ENCODE data around the gene TMC2. TPM values are rescaled to one million over a fixed set of nuclear protein-coding genes. Genes with fewer than 3 reads are reported as not detected.
"Not testable (repeated sequence)": the region's sequence is repeated elsewhere in the genome, so short reads cannot be mapped to it uniquely, and the experiment has no call there.

The TMC2 gene, protein sequence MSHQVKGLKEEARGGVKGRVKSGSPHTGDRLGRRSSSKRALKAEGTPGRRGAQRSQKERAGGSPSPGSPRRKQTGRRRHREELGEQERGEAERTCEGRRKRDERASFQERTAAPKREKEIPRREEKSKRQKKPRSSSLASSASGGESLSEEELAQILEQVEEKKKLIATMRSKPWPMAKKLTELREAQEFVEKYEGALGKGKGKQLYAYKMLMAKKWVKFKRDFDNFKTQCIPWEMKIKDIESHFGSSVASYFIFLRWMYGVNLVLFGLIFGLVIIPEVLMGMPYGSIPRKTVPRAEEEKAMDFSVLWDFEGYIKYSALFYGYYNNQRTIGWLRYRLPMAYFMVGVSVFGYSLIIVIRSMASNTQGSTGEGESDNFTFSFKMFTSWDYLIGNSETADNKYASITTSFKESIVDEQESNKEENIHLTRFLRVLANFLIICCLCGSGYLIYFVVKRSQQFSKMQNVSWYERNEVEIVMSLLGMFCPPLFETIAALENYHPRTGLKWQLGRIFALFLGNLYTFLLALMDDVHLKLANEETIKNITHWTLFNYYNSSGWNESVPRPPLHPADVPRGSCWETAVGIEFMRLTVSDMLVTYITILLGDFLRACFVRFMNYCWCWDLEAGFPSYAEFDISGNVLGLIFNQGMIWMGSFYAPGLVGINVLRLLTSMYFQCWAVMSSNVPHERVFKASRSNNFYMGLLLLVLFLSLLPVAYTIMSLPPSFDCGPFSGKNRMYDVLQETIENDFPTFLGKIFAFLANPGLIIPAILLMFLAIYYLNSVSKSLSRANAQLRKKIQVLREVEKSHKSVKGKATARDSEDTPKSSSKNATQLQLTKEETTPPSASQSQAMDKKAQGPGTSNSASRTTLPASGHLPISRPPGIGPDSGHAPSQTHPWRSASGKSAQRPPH
- total RNA-seq: not detected

- Histone ChIP-seq H3K4me1 (no peaks in the 10 kb centered on the region), H3K27me3 (no peaks in the 10 kb centered on the region), H3K36me3 (no peaks in the 10 kb centered on the region), H3K27ac (no peak within 1 kb of the TSS), H3K4me3 (no peak within 1 kb of the TSS), H3K9me3 (no peaks in the 10 kb centered on the region)
- no peak for DNase-seq (ENCODE audit: extremely low spot score in 2 of 2)
- intact Hi-C loops (cut with DNase I): loop anchor here (10.0 kb wide), 1 partner anchor 118 kb away; the partner anchor contains the start of gene NOP56
- TF ChIP-seq POLR2A (IDR thresholded peaks at IDR 0.05): no peak
- TF ChIP-seq, protein P1, sequence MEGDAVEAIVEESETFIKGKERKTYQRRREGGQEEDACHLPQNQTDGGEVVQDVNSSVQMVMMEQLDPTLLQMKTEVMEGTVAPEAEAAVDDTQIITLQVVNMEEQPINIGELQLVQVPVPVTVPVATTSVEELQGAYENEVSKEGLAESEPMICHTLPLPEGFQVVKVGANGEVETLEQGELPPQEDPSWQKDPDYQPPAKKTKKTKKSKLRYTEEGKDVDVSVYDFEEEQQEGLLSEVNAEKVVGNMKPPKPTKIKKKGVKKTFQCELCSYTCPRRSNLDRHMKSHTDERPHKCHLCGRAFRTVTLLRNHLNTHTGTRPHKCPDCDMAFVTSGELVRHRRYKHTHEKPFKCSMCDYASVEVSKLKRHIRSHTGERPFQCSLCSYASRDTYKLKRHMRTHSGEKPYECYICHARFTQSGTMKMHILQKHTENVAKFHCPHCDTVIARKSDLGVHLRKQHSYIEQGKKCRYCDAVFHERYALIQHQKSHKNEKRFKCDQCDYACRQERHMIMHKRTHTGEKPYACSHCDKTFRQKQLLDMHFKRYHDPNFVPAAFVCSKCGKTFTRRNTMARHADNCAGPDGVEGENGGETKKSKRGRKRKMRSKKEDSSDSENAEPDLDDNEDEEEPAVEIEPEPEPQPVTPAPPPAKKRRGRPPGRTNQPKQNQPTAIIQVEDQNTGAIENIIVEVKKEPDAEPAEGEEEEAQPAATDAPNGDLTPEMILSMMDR (IDR thresholded peaks at IDR 0.05): no peak
- no peak for TF ChIP-seq POLR2AphosphoS5 (IDR thresholded peaks at IDR 0.05; ENCODE audit: insufficient read depth in 1 of 2, low read depth in 1 of 2)
Observed at GRCh38 chr20:2536560-2536986, at the start of gene TMC2. Gene TMC2, plus strand, starts transcription at chr20:2536573. Its CDS starts 49 bp downstream, at chr20:2536622.

GRCh38 chr20:2502808-2503384 lies 33.5 kb upstream of the TMC2 start:
- H3K27ac ChIP-seq; intact Hi-C loops (cut with DNase I); H3K4me3 ChIP-seq; H3K4me1 ChIP-seq; H3K27me3 ChIP-seq; H3K9me3 ChIP-seq; DNase-seq (ENCODE audit: extremely low spot score in 2 of 2): not testable (repeated sequence)
- peaks cover 0 to 24% of the 10 kb centered on the region in 2 donors for H3K36me3 ChIP-seq

DNA sequence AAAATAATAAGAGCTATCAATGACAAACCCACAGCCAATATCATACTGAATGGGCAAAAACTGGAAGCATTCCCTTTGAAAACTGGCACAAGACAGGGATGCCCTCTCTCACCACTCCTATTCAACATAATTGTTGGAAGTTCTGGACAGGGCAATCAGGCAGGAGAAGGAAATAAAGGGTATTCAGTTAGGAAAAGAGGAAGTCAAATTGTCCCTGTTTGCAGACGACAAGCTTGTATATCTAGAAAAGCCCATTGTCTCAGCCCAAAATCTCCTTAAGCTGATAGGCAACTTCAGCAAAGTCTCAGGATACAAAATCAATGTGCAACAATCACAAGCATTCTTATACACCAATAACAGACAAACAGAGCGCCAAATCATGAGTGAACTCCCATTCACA lies 31.6 kb upstream of the TMC2 start:
- DNase-seq (ENCODE audit: extremely low spot score in 2 of 2); intact Hi-C loops (cut with DNase I); H3K27me3 ChIP-seq; H3K36me3 ChIP-seq; H3K9me3 ChIP-seq; H3K27ac ChIP-seq; H3K4me3 ChIP-seq: not testable (repeated sequence)
- peaks cover 21% of the 10 kb centered on the region for H3K4me1 ChIP-seq

DNA sequence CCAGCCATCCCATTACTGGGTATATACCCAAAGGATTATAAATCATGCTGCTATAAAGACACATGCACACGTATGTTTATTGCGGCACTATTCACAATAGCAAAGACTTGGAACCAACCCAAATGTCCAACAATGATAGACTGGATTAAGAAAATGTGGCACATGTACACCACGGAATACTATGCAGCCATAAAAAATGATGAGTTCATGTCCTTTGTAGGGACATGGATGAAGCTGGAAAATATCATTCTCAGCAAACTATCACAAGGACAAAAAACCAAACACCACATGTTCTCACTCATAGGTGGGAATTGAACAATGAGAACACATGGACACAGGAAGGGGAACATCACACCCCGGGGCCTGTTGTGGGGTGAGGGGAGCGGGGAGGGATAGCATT lies 29.9 kb upstream of the TMC2 start:
- H3K27ac ChIP-seq; H3K9me3 ChIP-seq; intact Hi-C loops (cut with DNase I); H3K27me3 ChIP-seq; DNase-seq (ENCODE audit: extremely low spot score in 2 of 2); H3K4me3 ChIP-seq; H3K36me3 ChIP-seq: not testable (repeated sequence)
- H3K4me1 ChIP-seq: peaks cover 21% of the 10 kb centered on the region

DNA sequence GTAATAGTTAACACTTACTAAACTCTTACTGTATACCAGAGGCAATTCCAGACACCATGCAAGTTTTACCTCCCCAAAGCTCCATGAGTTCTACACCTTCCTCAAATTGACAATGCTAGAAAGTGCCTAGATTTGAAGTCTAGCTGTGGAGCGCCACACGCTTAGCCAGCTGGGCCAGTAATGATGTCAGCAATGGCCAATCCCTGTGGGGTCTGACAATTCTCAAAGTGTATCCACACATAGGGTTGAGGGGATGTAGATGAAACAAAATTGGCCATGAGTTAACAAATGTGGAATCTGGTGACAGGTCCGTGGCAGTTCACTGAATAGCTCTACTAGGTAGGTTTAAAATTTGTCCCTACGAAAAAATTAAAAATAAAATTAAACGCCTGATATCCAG lies 28.9 kb upstream of the TMC2 start:
- Histone ChIP-seq H3K27ac (no peak overlapping the region), H3K36me3 (no peaks in the 10 kb centered on the region), H3K4me1 (peaks cover 21% of the 10 kb centered on the region), H3K27me3 (no peaks in the 10 kb centered on the region), H3K4me3 (peak overlapping the region in 1 of 2 donors; percentile 70), H3K9me3 (no peaks in the 10 kb centered on the region)
- TF ChIP-seq POLR2AphosphoS5 (IDR thresholded peaks at IDR 0.05; ENCODE audit: insufficient read depth in 1 of 2, low read depth in 1 of 2) (no peak), POLR2A (IDR thresholded peaks at IDR 0.05) (no peak)
- TF ChIP-seq, protein P1 (IDR thresholded peaks at IDR 0.05): no peak
- intact Hi-C loops (cut with DNase I): no loop called here
- DNase-seq (ENCODE audit: extremely low spot score in 2 of 2): no peak

GRCh38 chr20:2507875-2508630 lies 28.3 kb upstream of the TMC2 start:
- DNase-seq (ENCODE audit: extremely low spot score in 2 of 2): no peak
- H3K27me3 ChIP-seq: no peaks in the 10 kb centered on the region
- peaks cover 21% of the 10 kb centered on the region for H3K4me1 ChIP-seq
- H3K9me3 ChIP-seq: no peaks in the 10 kb centered on the region
- H3K36me3 ChIP-seq: no peaks in the 10 kb centered on the region
- H3K4me3 ChIP-seq: peak overlapping the region; percentile 70 to 92
- intact Hi-C loops (cut with DNase I): no loop called here
- H3K27ac ChIP-seq: peak overlapping the region; percentile 91
- TF ChIP-seq POLR2AphosphoS5 (IDR thresholded peaks at IDR 0.05; ENCODE audit: insufficient read depth in 1 of 2, low read depth in 1 of 2): no peak
- TF ChIP-seq, protein P1 (IDR thresholded peaks at IDR 0.05): no peak
- TF ChIP-seq POLR2A (IDR thresholded peaks at IDR 0.05): no peak

Data from vagina (tissue), 2 donors.